IMR-90 (cell line): ENCODE measurements around the gene TAS2R40. TPM values are rescaled to one million over a fixed set of nuclear protein-coding genes. Genes with fewer than 3 reads are reported as not detected.
"Not testable (repeated sequence)": the region's sequence is repeated elsewhere in the genome, so short reads cannot be mapped to it uniquely, and the experiment has no call there.

Experiments
- ATAC-seq: fragments of 200-7000 bp; cut with Tn5 transposase; 2 replicates; pipeline ENCODE4 v1.9.1; 2020; ENCODE audit warnings: low read depth, mild to moderate bottlenecking, moderate library complexity
- BruUV-seq: library from RNA; stranded (reverse); fragments of 400-500 nt; replicated peaks from 2 replicates; lab custom pipeline; 2021; lab: Mats Ljungman, UMichigan
- CTCF ChIA-PET: fragments of 300-600 bp; formaldehyde crosslinking; extraction: SDS; loops from one replicate; lab custom pipeline; 2021; ENCODE audit warnings: antibody characterized with exemption; lab: Yijun Ruan, JAX
- POLR2A ChIA-PET: fragments of 300-600 bp; sonication (Branson Sonifier 250); formaldehyde crosslinking; loops from one replicate; lab custom pipeline; 2022; ENCODE audit warnings: antibody characterized with exemption; ENCODE audit not compliant: unreplicated experiment; lab: Charles Lee
- DNase-seq: peaks from one replicate; pipeline ENCODE4 v3.0.0; 2013
- H2AFZ ChIP-seq: replicated peaks from 2 replicates; pipeline ENCODE3; 2013; ENCODE audit warnings: low read length, mild to moderate bottlenecking; ENCODE audit not compliant: poor library complexity
- H2AK5ac ChIP-seq: 2 replicates; pipeline ENCODE4 v1.6.1; 2013; ENCODE audit warnings: low read depth, low read length, inconsistent platforms
- H2AK9ac ChIP-seq: replicated peaks from 2 replicates; pipeline ENCODE3; 2013; ENCODE audit warnings: mild to moderate bottlenecking, low read depth, low read length, moderate library complexity; ENCODE audit not compliant: poor library complexity
- H2BK120ac ChIP-seq: 2 replicates; pipeline ENCODE4 v1.6.1; 2013; ENCODE audit warnings: low read depth, low read length, inconsistent platforms
- H2BK15ac ChIP-seq: 3 replicates; pipeline ENCODE4 v1.6.1; 2013; ENCODE audit warnings: low read depth, low read length, inconsistent platforms
- H2BK20ac ChIP-seq: 2 replicates; pipeline ENCODE4 v1.6.1; 2013; ENCODE audit warnings: low read depth, mild to moderate bottlenecking, inconsistent platforms, low read length, moderate library complexity
- H2BK5ac ChIP-seq: 2 replicates; pipeline ENCODE4 v1.6.1; 2013; ENCODE audit warnings: mild to moderate bottlenecking, low read depth, low read length, inconsistent platforms; ENCODE audit not compliant: poor library complexity, severe bottlenecking
- H3K14ac ChIP-seq: replicated peaks from 2 replicates; pipeline ENCODE4 v1.6.1; 2013; ENCODE audit warnings: low read depth, low read length, inconsistent platforms
- H3K18ac ChIP-seq: 2 replicates; pipeline ENCODE4 v1.6.1; 2013; ENCODE audit warnings: low read depth, low read length, control low read depth
- H3K23ac ChIP-seq: 2 replicates; pipeline ENCODE4 v1.6.1; 2013; ENCODE audit warnings: low read depth, low read length, inconsistent platforms
- H3K27ac ChIP-seq: 2 replicates; pipeline ENCODE4 v1.5.1; 2013; ENCODE audit warnings: mild to moderate bottlenecking, control low read depth, low read length; ENCODE audit not compliant: insufficient read depth
- H3K27me3 ChIP-seq: 2 replicates; pipeline ENCODE4 v1.6.1; 2013; ENCODE audit warnings: low read length; ENCODE audit not compliant: control insufficient read depth, insufficient read depth
- H3K36me3 ChIP-seq: 2 replicates; pipeline ENCODE4 v1.6.1; 2013; ENCODE audit warnings: low read length, mixed read lengths; ENCODE audit not compliant: control insufficient read depth, insufficient read depth
- H3K4ac ChIP-seq: 2 replicates; pipeline ENCODE4 v1.6.1; 2013; ENCODE audit warnings: low read depth, low read length, inconsistent platforms
- H3K4me1 ChIP-seq: 2 replicates; pipeline ENCODE4 v1.6.1; 2013; ENCODE audit warnings: low read length, mixed read lengths; ENCODE audit not compliant: control insufficient read depth, insufficient read depth
- H3K4me2 ChIP-seq: 2 replicates; pipeline ENCODE4 v1.6.1; 2013; ENCODE audit warnings: low read depth, mild to moderate bottlenecking, control low read depth, low read length, moderate library complexity
- H3K4me3 ChIP-seq: 2 replicates; pipeline ENCODE4 v1.5.1; 2013; ENCODE audit warnings: low read depth, mild to moderate bottlenecking, control low read depth, low read length, moderate library complexity; ENCODE audit not compliant: insufficient read depth
- H3K56ac ChIP-seq: 2 replicates; pipeline ENCODE4 v1.6.1; 2013; ENCODE audit warnings: low read length, inconsistent platforms; ENCODE audit not compliant: insufficient read depth; ENCODE audit errors: extremely low read depth
- H3K79me1 ChIP-seq, 2 experiments: 2 replicates each; pipeline ENCODE4 v1.6.1; 2013; ENCODE audit warnings: low read length in 2 of 2, inconsistent platforms in 1 of 2, low read depth in 1 of 2
- H3K9ac ChIP-seq: 2 replicates; pipeline ENCODE4 v1.6.1; 2013; ENCODE audit warnings: low read depth, low read length, control low read depth
- H3K9me1 ChIP-seq: 2 replicates; pipeline ENCODE4 v1.6.1; 2013; ENCODE audit warnings: low read length, inconsistent platforms; ENCODE audit not compliant: insufficient read depth
- H3K9me3 ChIP-seq: 2 replicates; pipeline ENCODE4 v1.6.1; 2013; ENCODE audit warnings: low read length; ENCODE audit not compliant: control insufficient read depth, insufficient read depth
- H4K20me1 ChIP-seq: 2 replicates; pipeline ENCODE4 v1.6.1; 2013; ENCODE audit warnings: low read length, inconsistent platforms; ENCODE audit not compliant: insufficient read depth
- H4K5ac ChIP-seq: 2 replicates; pipeline ENCODE4 v1.6.1; 2013; ENCODE audit warnings: mild to moderate bottlenecking, low read depth, low read length, control low read depth
- H4K8ac ChIP-seq, 2 experiments: 2 replicates each; pipeline ENCODE4 v1.6.1; 2013; ENCODE audit warnings: low read depth in 2 of 2, low read length in 2 of 2, control low read depth in 1 of 2, inconsistent platforms in 1 of 2
- H4K91ac ChIP-seq: 2 replicates; pipeline ENCODE4 v1.6.1; 2013; ENCODE audit warnings: low read depth, low read length, inconsistent platforms; ENCODE audit not compliant: insufficient read depth
- WGBS, 2 experiments: methylation state at CpG; one replicate each; pipeline versions ENCODE4 v1.1.5 to v1.1.7; 2013; ENCODE audit warnings: missing lambda C conversion rate in 2 of 2; ENCODE audit not compliant: insufficient read length in 1 of 2; ENCODE audit errors: extremely low coverage in 2 of 2; 5-methylcytosine and 5-hydroxymethylcytosine counted together
- dilution Hi-C: fragments of 300-500 bp; cut with HindIII; formaldehyde crosslinking; loops from one replicate; pipeline ENCODE4 v1.14.3; 2018; ENCODE audit warnings: low sequenced_read_pairs; ENCODE audit not compliant: unreplicated experiment
- in situ Hi-C: fragments of 300-500 bp; cut with MboI; formaldehyde crosslinking; loops from 3 replicates; pipeline ENCODE4 v1.14.3; 2019; ENCODE audit warnings: low sequenced_read_pairs, inconsistent platforms, mixed read lengths
- intact Hi-C: fragments of 100-400 bp; cut with micrococcal nuclease; formaldehyde crosslinking; loops from 2 replicates; pipeline ENCODE4 v1.10.0; 2022
- polyA plus RNA-seq, 3 experiments: library from polyadenylated mRNA; depleted of rRNA; stranded (reverse); fragments of >200 nt; gene quantifications; 2 replicates each; pipeline ENCODE4 v1.2.3, GENCODE V29; 2012; ENCODE audit warnings: low replicate concordance in 1 of 3
- total RNA-seq: library from RNA; depleted of rRNA; stranded (reverse); fragments of >200 nt; gene quantifications from 2 replicates; pipeline ENCODE4 v1.2.3, GENCODE V29; 2012

TAS2R40 gene
- total and polyA plus RNA-seq, 2 of the 4 experiments (the other 2 are of a cell fraction) = not detected

DNA sequence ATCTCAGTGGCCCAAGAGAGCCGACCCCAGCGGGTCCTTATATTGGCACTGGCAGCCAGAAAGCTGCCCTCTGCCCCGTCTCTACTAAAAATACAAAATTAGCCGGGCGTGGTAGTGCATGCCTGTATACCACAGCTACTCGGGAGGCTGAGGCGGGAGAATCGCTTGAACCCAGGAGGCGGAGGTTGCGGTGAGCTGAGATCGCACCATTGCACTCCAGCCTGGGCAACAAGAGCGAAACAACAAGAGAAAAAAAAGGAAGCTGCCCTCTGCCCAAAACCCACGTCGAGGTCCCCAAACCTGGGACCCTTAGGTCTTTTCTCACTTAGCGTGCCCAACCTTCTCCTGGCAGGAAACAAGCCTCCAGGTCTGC, 42.3 kb downstream of the TAS2R40 start:
- dilution Hi-C loops, ATAC-seq, H4K20me1 ChIP-seq, H3K18ac ChIP-seq, H4K5ac ChIP-seq, H3K4me1 ChIP-seq, H2BK15ac ChIP-seq, H2AK5ac ChIP-seq, H3K56ac ChIP-seq, H2BK20ac ChIP-seq, DNase-seq, intact Hi-C loops, H3K27ac ChIP-seq, H3K9me1 ChIP-seq, H3K9me3 ChIP-seq, H3K27me3 ChIP-seq, BruUV-seq, H2BK5ac ChIP-seq, H4K91ac ChIP-seq, in situ Hi-C loops, H2BK120ac ChIP-seq: not testable (repeated sequence)
- Histone ChIP-seq H3K4ac (peak overlapping the region; percentile 97), H3K4me3 (peak overlapping the region; percentile 97), H3K23ac (peak overlapping the region; percentile 26; the same call in 1 of the 2 replicates), H3K9ac (peak overlapping the region; percentile 98), H3K79me1 (peaks cover 0 to 17% of the 10 kb centered on the region in 2 experiments), H3K14ac (peak overlapping the region; percentile 90; the same call in 1 of the 2 replicates), H4K8ac (peak overlapping the region; percentile 92 to 96; a peak in 3 of 4 replicates), H2AFZ (peak overlapping the region; percentile 100), H2AK9ac (peak overlapping the region; percentile 97), H3K4me2 (peak overlapping the region; percentile 88), H3K36me3 (peaks cover 19% of the 10 kb centered on the region)
- CTCF ChIA-PET = interaction anchor here (1.6 kb wide), 1 partner anchor 24 kb away, joined by 8 read pairs; no protein-coding TSS in a partner anchor
- 89% methylated on average over 9 of the region's 15 CpGs; no CpG with 5 or more reads in 1 of the 2 experiments for WGBS, 2 experiments
- POLR2A ChIA-PET = interaction anchor here (0.7 to 0.9 kb wide), 2 partner anchors 24 to 835 kb away, joined by 3 to 4 read pairs; partner anchors contain the start of gene CASP2
